ENCODE results near the gene MOB1A.
A peak's percentile ranks its signal among the peaks of the same experiment; 100 is the strongest.
"Not testable (repeated sequence)": the region's sequence is repeated elsewhere in the genome, so short reads cannot be mapped to it uniquely, and the experiment has no call there.

MOB1A gene

GRCh38 chr2:74178211-74179062 is at the start of gene MOB1A:
MOB1A (minus strand) TSS chr2:74178879; CDS start chr2:74178674, 205 bp downstream.
- peak; percentile 96 for DNase-seq (ENCODE audit: low read depth)

- DNase-seq (ENCODE audit: low read depth): no peak
Measured at GRCh38 chr2:74227646-74228045, 49.0 kb upstream of the MOB1A start.

DNA sequence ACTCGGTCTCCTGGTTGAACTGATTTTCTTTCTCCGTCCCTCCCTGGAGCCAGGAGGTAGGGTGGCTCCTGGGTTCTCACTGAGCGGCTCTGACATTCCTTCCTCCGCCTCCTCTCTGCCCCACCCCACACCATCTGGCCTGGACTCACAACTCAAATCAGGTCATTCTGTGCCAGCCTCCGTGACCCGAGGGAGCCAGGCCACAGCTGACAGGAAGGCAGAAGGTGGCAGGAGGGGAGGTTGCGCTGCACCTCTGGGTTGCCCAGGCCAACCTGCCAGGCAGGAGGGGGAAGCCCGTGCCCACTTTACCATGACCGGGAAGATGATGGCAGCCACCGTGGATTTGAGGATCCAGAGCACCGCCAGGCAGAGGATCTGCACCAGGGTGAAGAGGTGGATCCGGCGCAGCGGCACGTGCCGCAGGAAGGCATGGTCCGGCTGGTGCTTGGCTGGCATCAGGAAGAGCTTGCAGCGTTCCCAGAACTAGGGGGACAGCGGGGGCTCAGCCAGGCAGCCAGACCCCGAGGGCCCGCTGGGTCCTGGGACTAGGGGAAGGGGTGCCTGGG is 48.1 kb upstream of the MOB1A start:
- DNase-seq (ENCODE audit: low read depth): no peak

DNA sequence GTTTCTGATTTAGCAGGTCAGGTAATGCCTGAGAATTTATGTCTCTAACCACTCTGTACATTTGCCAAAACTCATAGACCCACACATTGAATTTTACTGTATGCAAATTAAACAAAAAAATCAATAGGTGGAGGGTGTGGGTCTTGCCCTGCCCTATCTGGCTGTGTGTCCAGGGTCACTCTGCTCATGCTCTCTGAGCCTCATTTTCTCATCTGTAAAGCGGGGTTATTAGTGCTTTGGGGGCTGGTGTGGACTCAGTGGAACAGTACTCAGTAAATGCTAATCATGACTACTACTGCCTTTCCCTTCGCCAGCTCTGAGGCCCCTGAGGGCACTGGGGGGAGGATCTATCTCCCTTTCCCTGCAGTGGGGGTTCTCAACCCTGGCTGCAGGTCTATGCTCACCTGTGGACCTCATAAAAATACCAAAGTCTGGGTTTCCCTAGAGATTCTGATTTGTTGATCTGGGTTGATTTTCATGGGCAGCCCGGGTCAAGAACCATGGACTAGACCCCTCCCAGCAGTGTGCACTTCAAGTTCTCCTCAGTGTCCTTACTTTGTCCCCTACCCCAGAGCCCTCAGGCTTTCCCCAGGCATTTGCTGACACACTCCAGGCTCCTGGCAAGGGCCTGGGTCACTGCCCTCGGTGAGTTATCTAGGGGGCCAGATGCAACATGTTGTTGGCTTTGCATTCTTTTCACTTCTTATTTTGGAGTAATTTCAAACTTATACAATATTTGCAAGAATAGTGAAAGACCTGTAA is 47.2 kb upstream of the MOB1A start:
- DNase-seq (ENCODE audit: low read depth): no peak

- no peak for DNase-seq (ENCODE audit: low read depth)
Measured at GRCh38 chr2:74223941-74224770, 45.5 kb upstream of the MOB1A start.

DNA sequence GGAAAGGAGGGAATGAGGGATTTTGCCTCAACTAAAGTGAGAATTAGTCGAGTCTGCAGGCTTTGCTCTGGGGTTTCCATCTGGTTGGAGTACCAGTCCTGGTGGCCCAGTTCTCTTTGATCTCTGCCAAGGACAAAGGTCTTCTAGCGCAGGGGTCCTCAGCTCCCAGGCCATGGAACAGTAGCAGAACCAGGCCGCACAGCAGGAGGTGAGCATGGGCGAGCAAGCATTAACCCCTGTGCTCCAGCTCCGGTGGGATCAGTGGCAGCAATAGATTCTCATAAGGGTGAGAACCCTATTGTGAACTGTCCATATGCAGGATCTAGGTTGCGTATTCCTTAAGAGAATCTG is 43.6 kb upstream of the MOB1A start:
- DNase-seq (ENCODE audit: low read depth): no peak

DNA sequence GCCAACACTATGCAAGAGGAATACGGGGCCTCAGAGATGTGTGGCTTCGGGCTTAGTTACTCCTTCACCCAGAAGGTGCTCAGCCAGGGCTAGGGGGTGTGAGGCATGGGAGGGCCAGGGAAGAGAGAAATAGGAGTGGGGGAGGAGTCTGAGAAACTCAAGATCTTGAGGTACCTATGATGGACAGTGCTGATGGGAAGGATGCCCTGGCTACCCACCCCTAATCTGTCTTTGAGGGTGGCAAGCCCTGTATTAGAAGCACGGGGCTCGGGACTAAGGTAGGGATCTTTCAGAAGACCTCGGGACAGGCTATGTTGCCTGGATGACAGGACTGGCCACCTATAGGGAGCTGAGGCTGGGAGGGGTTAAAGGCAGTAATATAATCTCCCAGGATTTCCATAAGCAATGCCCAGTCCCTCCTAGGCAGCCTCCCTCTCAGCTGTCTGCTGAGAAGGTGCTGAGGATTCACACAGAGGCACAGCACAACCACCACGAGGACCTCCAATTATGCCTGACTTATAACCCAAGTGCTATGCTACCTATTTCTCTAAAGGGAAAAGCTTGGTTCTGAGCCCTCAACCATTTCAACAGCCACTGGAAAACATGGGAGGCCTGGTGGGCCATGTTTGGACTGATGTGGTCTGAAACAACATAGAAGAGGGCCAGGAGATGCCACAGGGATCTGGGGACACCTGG is 43.1 kb upstream of the MOB1A start:
- DNase-seq (ENCODE audit: low read depth): no peak

DNA sequence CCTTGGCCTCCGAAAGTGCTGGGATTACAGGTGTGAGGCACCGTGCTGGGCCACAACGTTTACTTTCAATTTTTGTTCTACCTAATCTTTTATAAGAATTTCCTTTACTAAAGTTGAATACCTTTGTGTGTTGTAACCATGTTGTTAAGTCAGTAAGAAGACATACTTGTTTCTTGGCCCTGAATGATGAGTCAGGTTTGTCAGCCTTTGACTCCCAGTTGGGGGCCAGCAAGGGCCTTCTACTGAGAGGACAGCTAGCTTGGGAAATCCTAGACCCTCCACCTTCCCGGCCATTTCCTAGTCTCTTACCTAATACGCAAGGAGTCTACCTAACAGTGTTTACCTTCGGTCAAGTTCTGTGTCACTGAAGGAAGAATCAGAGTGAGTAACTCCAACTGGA is 42.4 kb upstream of the MOB1A start:
- no peak for DNase-seq (ENCODE audit: low read depth)

GRCh38 chr2:74219846-74220486 is 41.3 kb upstream of the MOB1A start:
- no peak for DNase-seq (ENCODE audit: low read depth)

DNA sequence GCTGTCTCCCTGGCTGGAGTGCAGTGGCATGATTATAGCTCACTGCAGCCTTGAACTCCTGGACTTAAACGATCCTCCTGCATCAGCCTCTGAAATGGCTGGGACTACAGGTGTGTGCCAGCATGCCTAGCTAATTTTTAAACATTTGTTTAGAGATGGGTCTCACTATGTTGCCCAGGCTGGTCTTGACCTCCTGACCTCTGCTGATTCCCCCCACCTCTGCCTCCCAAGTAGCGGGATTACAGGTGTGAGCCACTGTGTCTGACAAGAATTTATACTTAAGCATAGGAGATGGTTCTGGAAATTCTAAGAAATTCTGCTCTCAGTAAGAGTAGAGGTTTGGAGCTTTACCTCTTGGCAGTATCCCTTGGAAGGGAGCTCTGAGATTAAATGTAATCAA is 38.0 kb upstream of the MOB1A start:
- no peak for DNase-seq (ENCODE audit: low read depth)

DNA sequence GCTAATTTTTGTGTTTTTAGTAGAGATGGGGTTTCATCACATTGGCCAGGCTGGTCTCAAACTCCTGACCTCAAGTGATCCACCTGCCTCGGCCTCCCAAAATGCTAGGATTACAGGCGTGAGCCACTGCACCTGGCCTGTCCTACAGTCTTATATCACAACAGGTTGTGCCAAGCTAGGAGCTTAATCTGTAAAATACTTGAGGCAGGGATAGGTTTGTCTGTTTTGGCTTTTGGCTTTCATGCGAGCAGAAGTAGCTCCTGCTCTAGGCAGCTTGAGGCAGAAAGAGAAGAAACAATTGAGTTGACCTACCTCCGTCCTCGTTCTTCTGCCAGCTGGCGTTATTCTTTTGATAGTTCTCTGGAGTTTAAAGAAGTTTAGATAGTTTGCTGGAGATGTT is 37.1 kb upstream of the MOB1A start:
- not testable (repeated sequence) for DNase-seq (ENCODE audit: low read depth)

GRCh38 chr2:74212702-74213410 is 34.2 kb upstream of the MOB1A start:
- DNase-seq (ENCODE audit: low read depth): no peak

- DNase-seq (ENCODE audit: low read depth): no peak
Measured at GRCh38 chr2:74206180-74206688, 27.6 kb upstream of the MOB1A start.

DNA sequence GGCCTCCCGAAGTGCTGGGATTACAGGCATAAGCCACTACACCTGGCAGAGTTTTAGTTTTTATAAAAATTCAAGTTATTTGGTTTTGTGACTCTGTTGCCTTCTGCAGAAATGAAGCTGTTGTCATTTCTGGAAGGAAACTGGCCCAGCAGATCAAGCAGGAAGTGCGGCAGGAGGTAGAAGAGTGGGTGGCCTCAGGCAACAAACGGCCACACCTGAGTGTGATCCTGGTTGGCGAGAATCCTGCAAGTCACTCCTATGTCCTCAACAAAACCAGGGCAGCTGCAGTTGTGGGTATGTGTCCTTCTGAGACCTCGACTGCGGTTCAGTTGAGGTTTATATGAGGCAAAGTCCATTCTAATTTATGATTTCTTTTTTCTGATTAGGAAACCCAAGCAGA is 26.9 kb upstream of the MOB1A start:
- no peak for DNase-seq (ENCODE audit: low read depth)

- no peak for DNase-seq (ENCODE audit: low read depth)
Measured at GRCh38 chr2:74205113-74205512, 26.4 kb upstream of the MOB1A start.

DNA sequence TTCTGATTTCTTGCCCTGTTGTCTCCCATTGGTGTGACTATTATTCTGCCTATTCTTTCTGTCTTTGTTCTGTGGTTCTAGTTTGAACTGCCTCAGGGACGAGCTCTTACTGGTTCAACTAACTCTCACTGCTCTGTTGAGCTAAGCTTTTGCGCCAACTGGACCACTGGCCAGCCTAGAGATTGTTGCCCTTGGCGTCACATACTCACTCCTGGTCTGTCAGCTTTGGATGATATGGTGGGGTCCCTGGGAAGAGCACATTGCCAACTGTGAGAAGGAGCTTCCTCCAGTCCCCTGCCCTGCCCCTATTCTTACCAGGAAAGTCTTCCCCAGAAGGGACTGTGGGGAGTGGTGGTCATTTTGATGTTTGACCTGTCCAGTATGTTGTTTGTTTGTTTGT is 25.8 kb upstream of the MOB1A start:
- no peak for DNase-seq (ENCODE audit: low read depth)

- DNase-seq (ENCODE audit: low read depth): no peak
Measured at GRCh38 chr2:74201596-74201995, 22.9 kb upstream of the MOB1A start.

- DNase-seq (ENCODE audit: low read depth): no peak
Measured at GRCh38 chr2:74201196-74201595, 22.5 kb upstream of the MOB1A start.

DNA sequence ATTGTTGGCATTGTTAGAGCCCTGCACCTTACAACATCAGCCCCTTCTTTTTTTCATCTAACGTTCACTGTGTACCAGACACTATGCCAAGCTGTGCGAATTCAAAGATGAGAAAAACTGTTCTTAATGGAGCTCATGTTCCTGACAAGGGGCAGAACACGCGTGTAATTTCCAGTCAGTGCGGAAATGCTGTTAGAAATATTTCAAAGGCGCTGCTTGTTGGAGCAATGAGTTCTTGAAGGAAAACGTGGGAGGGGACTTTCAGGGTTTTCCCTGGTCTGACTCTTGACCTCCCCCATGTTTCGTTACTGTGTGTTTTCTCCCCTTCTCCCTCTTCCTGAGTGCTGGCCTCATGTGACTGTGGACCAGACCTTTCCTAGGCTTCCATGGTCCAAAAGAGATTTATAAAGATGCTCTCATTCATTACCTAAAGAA is 21.2 kb upstream of the MOB1A start:
- no peak for DNase-seq (ENCODE audit: low read depth)

GRCh38 chr2:74199275-74199701 is 20.6 kb upstream of the MOB1A start:
- no peak for DNase-seq (ENCODE audit: low read depth)
